ENCODE measurements around the gene MAP3K10. TPM values are rescaled to one million over a fixed set of nuclear protein-coding genes. Genes with fewer than 3 reads are reported as not detected.

The MAP3K10 gene
- total RNA-seq, 2 donors from 2014 or later, result 12.3 to 13.6 TPM

- H3K27me3 ChIP-seq, result no peaks in the 10 kb centered on the region
- no peak for TF ChIP-seq CTCF (IDR thresholded peaks at IDR 0.05)
- no peaks in the 10 kb centered on the region for H3K9me3 ChIP-seq
- H3K36me3 ChIP-seq, result peaks cover 62% of the 10 kb centered on the region
- peaks cover 0 to 17% of the 10 kb centered on the region in 2 donors for H3K4me1 ChIP-seq
- no peak overlapping the region for H3K4me3 ChIP-seq
- DNase-seq (ENCODE audit: low spot score), result no peak
- no peak overlapping the region for H3K27ac ChIP-seq
Observed at GRCh38 chr19:40236026-40236355, 44.8 kb downstream of the MAP3K10 start.

- H3K27me3 ChIP-seq, result no peaks in the 10 kb centered on the region
- TF ChIP-seq CTCF (IDR thresholded peaks at IDR 0.05), result no peak
- H3K27ac ChIP-seq, result no peak overlapping the region
- no peak for DNase-seq (ENCODE audit: low spot score)
- H3K4me3 ChIP-seq, result no peak overlapping the region
- H3K4me1 ChIP-seq, result peaks cover 0 to 18% of the 10 kb centered on the region in 2 donors
- H3K9me3 ChIP-seq, result no peaks in the 10 kb centered on the region
- peaks cover 63% of the 10 kb centered on the region for H3K36me3 ChIP-seq
Observed at GRCh38 chr19:40236366-40236765, 45.1 kb downstream of the MAP3K10 start.

GRCh38 chr19:40237791-40238190, 46.6 kb downstream of the MAP3K10 start:
- no peak for TF ChIP-seq CTCF (IDR thresholded peaks at IDR 0.05)
- H3K4me1 ChIP-seq, result peaks cover 0 to 18% of the 10 kb centered on the region in 2 donors
- no peaks in the 10 kb centered on the region for H3K27me3 ChIP-seq
- no peaks in the 10 kb centered on the region for H3K9me3 ChIP-seq
- DNase-seq (ENCODE audit: low spot score), result no peak
- H3K4me3 ChIP-seq, result no peak overlapping the region
- H3K36me3 ChIP-seq, result peaks cover 69% of the 10 kb centered on the region
- no peak overlapping the region for H3K27ac ChIP-seq

DNA sequence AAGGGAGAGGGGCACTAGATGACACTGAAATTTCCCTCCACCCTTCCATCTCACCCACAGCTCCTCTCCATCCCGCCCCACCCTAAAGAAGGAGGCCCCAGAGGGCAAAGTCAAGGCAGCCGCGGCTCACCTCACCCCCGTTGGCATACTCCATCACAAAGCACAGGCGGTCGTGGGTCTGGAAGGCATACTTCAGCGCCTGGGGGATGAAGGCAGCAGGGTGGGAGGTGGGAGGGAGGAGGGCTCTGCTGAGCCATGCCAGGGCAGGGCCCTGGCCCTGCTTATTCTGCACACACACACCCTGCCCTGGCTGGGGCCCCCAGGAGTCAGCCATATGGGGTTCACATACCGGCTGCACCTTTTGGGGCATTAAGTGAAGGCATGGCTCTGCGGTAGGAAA, 47.5 kb downstream of the MAP3K10 start:
- Histone ChIP-seq H3K27me3 (no peaks in the 10 kb centered on the region), H3K9me3 (no peaks in the 10 kb centered on the region), H3K4me3 (no peak overlapping the region), H3K27ac (no peak overlapping the region), H3K36me3 (peaks cover 69% of the 10 kb centered on the region), H3K4me1 (peaks cover 0 to 23% of the 10 kb centered on the region in 2 donors)
- TF ChIP-seq CTCF (IDR thresholded peaks at IDR 0.05), result no peak
- DNase-seq (ENCODE audit: low spot score), result no peak

- H3K27ac ChIP-seq, result no peak overlapping the region
- no peak for TF ChIP-seq CTCF (IDR thresholded peaks at IDR 0.05)
- peaks cover 67% of the 10 kb centered on the region for H3K36me3 ChIP-seq
- H3K9me3 ChIP-seq, result no peaks in the 10 kb centered on the region
- no peaks in the 10 kb centered on the region for H3K27me3 ChIP-seq
- no peak for DNase-seq (ENCODE audit: low spot score)
- no peak overlapping the region for H3K4me3 ChIP-seq
- H3K4me1 ChIP-seq, result peaks cover 0 to 27% of the 10 kb centered on the region in 2 donors
Observed at GRCh38 chr19:40239415-40240226, 48.4 kb downstream of the MAP3K10 start.

GRCh38 chr19:40240332-40240731, 49.1 kb downstream of the MAP3K10 start:
- Histone ChIP-seq H3K4me1 (peaks cover 0 to 34% of the 10 kb centered on the region in 2 donors), H3K27ac (no peak overlapping the region), H3K9me3 (no peaks in the 10 kb centered on the region), H3K36me3 (peaks cover 60% of the 10 kb centered on the region), H3K27me3 (no peaks in the 10 kb centered on the region), H3K4me3 (no peak overlapping the region)
- no peak for TF ChIP-seq CTCF (IDR thresholded peaks at IDR 0.05)
- DNase-seq (ENCODE audit: low spot score), result no peak

All from right atrium auricular region (tissue), 2 donors.